Measurements from ENCODE around the gene BTF3. TPM values are rescaled to one million over a fixed set of nuclear protein-coding genes. Genes with fewer than 3 reads are reported as not detected.

Gene BTF3
- total RNA-seq = 100 to 1,000 TPM; 460 to 520 (median 486) TPM
- long read RNA-seq, donor 1, transcript BTF3-202 (6 exons, 1,237 nt) = minor isoform, 34 of 326 reads
- long read RNA-seq, donor 1, transcript BTF3-201 (6 exons, 897 nt) = major isoform, 282 of 326 reads
- long read RNA-seq, donor 1, partial matches to known transcripts = 3 of 326 reads
- long read RNA-seq, donor 1, other reads (novel, unspliced or antisense) = 6 of 326 reads
- long read RNA-seq, donor 2, transcript BTF3-201 (6 exons, 897 nt) = major isoform, 464 of 517 reads
- long read RNA-seq, donor 2, transcript BTF3-202 (6 exons, 1,237 nt) = minor isoform, 29 of 517 reads
- long read RNA-seq, donor 2, partial matches to known transcripts = 1 of 517 reads
- long read RNA-seq, donor 2, other reads (novel, unspliced or antisense) = 22 of 517 reads

GRCh38 chr5:73498057-73498992 is at the start of gene BTF3:
TSS of gene BTF3 (plus strand) at chr5:73498442. CDS start at chr5:73498668, 226 bp downstream.
- peaks cover 9% of the 10 kb centered on the region for H3K36me3 ChIP-seq (ENCODE audit: low read depth)
- TF ChIP-seq, protein P1, sequence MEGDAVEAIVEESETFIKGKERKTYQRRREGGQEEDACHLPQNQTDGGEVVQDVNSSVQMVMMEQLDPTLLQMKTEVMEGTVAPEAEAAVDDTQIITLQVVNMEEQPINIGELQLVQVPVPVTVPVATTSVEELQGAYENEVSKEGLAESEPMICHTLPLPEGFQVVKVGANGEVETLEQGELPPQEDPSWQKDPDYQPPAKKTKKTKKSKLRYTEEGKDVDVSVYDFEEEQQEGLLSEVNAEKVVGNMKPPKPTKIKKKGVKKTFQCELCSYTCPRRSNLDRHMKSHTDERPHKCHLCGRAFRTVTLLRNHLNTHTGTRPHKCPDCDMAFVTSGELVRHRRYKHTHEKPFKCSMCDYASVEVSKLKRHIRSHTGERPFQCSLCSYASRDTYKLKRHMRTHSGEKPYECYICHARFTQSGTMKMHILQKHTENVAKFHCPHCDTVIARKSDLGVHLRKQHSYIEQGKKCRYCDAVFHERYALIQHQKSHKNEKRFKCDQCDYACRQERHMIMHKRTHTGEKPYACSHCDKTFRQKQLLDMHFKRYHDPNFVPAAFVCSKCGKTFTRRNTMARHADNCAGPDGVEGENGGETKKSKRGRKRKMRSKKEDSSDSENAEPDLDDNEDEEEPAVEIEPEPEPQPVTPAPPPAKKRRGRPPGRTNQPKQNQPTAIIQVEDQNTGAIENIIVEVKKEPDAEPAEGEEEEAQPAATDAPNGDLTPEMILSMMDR (IDR thresholded peaks at IDR 0.05) = no peak
- peak within 1 kb of the TSS; percentile 97 for H3K4me3 ChIP-seq
- intact Hi-C loops (cut with DNase I, micrococcal nuclease) = no loop called here
- peak; percentile 97 for ATAC-seq
- DNase-seq = peak; percentile 94 to 98 (median 96)
- H3K9me3 ChIP-seq = no peaks in the 10 kb centered on the region
- H3K4me1 ChIP-seq (ENCODE audit: low read depth) = peaks cover 44% of the 10 kb centered on the region

- Histone ChIP-seq H3K4me3 (no peak within 1 kb of the TSS), H3K4me1 (ENCODE audit: low read depth) (peaks cover 9% of the 10 kb centered on the region), H3K9me3 (no peaks in the 10 kb centered on the region), H3K36me3 (ENCODE audit: low read depth) (no peaks in the 10 kb centered on the region)
- TF ChIP-seq, protein P1 (IDR thresholded peaks at IDR 0.05) = no peak
- ATAC-seq = peak; percentile 80
- intact Hi-C loops (cut with DNase I, micrococcal nuclease) = no loop called here
- DNase-seq = peak; percentile 65 to 71 (median 71)
Observed at GRCh38 chr5:73448463-73449136, 49.6 kb upstream of the BTF3 start, which contains the start of gene FOXD1. TSS of gene FOXD1 (minus strand) at chr5:73448777. CDS start at chr5:73448362, 415 bp downstream.

DNA sequence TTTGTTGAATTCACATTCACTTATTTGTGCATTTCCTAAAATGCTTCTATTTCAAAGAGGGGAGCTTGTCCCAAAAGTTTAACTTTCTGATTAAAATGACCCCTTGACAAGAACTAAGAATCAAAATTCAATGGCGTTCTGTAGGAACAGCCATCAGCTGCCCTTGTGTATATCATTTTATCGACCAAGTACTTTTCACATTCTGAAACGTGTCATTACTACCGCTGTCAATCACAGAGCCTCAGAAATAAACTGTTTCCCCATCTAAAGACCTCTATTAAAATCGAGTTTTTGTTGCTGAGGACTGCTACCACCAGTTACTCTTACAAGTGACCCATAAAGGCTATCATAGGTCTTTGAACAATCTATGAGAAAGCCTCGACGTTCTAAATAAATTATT is 48.1 kb upstream of the BTF3 start:
- no peak for ATAC-seq
- intact Hi-C loops (cut with DNase I, micrococcal nuclease) = loop anchor here (5.0 to 10.0 kb wide), 3 partner anchors 155 to 233 kb away; no protein-coding TSS in a partner anchor
- TF ChIP-seq, protein P1 (IDR thresholded peaks at IDR 0.05) = no peak

DNA sequence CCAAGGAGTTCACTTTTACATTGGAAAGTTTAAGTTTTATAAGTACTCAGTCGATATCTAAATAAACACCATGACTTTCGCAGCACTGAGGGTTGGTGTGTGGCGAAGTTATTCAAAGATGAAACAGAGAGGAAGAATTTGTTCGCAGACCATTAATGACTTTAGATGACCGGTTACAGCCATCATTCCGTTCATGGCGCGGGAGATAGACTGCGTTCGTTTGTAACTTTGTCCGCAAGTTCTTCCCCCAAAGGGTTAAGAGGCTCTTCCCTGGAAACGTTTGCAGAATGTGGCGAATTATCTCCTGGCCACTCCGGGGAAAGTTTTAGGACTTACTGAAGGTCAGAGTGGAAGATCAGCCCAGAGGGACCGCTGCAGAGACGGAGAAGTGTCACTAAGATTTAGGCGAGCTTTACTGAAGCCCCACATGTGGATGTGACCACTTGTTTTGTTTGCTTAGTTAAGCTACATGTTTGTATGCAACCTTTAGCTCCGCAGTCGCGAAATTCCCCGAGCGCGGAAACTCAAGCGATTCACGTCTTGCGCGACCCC is 47.5 kb upstream of the BTF3 start:
- no peak for ATAC-seq
- H3K4me3 ChIP-seq = no peak overlapping the region
- DNase-seq = no peak
- no peaks in the 10 kb centered on the region for H3K9me3 ChIP-seq
- TF ChIP-seq, protein P1 (IDR thresholded peaks at IDR 0.05) = no peak
- intact Hi-C loops (cut with DNase I, micrococcal nuclease) = loop anchor here (5.0 to 10.0 kb wide), 3 partner anchors 156 to 233 kb away; no protein-coding TSS in a partner anchor
- no peaks in the 10 kb centered on the region for H3K36me3 ChIP-seq (ENCODE audit: low read depth)
- peaks cover 9% of the 10 kb centered on the region for H3K4me1 ChIP-seq (ENCODE audit: low read depth)

More for the DNA sequence above, 48.1 kb upstream of the BTF3 start:
- H3K9me3 ChIP-seq = no peaks in the 10 kb centered on the region
- DNase-seq = no peak
- H3K4me3 ChIP-seq = no peak overlapping the region
- H3K36me3 ChIP-seq (ENCODE audit: low read depth) = no peaks in the 10 kb centered on the region
- peaks cover 9% of the 10 kb centered on the region for H3K4me1 ChIP-seq (ENCODE audit: low read depth)
